Cerebellar cortex (tissue), 1 donor: Measurements from ENCODE around the gene NWD2.
A peak's percentile ranks its signal among the peaks of the same experiment; 100 is the strongest.

Experiments
- DNase-seq: peaks from one replicate; pipeline ENCODE4 v3.0.0-alpha.2; 2015; ENCODE audit warnings: low spot score

The NWD2 gene

GRCh38 chr4:37441231-37442061 lies 196.9 kb downstream of the NWD2 start:
- no peak for DNase-seq

- DNase-seq = no peak
These were observed 197.4 kb downstream of the NWD2 start for GRCh38 chr4:37442062-37442323.

GRCh38 chr4:37443137-37443536 lies 198.6 kb downstream of the NWD2 start:
- DNase-seq = no peak

- no peak for DNase-seq
These were observed 200.5 kb downstream of the NWD2 start for GRCh38 chr4:37445023-37445422.

GRCh38 chr4:37446016-37446415 lies 201.5 kb downstream of the NWD2 start:
- DNase-seq = no peak

GRCh38 chr4:37447886-37448285 lies 203.3 kb downstream of the NWD2 start:
- DNase-seq = no peak

GRCh38 chr4:37450309-37450708 lies 205.8 kb downstream of the NWD2 start:
- no peak for DNase-seq

- DNase-seq = no peak
These were observed 206.4 kb downstream of the NWD2 start for GRCh38 chr4:37450911-37451310.

GRCh38 chr4:37451656-37452055 lies 207.1 kb downstream of the NWD2 start:
- no peak for DNase-seq

- peak; percentile 93 for DNase-seq
These were observed 208.4 kb downstream of the NWD2 start for GRCh38 chr4:37452952-37453280.

- peak; percentile 54 for DNase-seq
These were observed 208.9 kb downstream of the NWD2 start for GRCh38 chr4:37453281-37453998.

GRCh38 chr4:37453999-37454800 lies 209.7 kb downstream of the NWD2 start:
- DNase-seq = no peak

GRCh38 chr4:37455301-37456131 lies 211.0 kb downstream of the NWD2 start:
- DNase-seq = peak; percentile 42

- no peak for DNase-seq
These were observed 217.3 kb downstream of the NWD2 start for GRCh38 chr4:37461801-37462200.

- DNase-seq = no peak
These were observed 218.7 kb downstream of the NWD2 start for GRCh38 chr4:37463033-37463856.

GRCh38 chr4:37464373-37465128 lies 220.0 kb downstream of the NWD2 start:
- DNase-seq = no peak

GRCh38 chr4:37465296-37465695 lies 220.8 kb downstream of the NWD2 start:
- DNase-seq = no peak

GRCh38 chr4:37465845-37466244 lies 221.3 kb downstream of the NWD2 start:
- no peak for DNase-seq

GRCh38 chr4:37467223-37467622 lies 222.7 kb downstream of the NWD2 start:
- no peak for DNase-seq

- DNase-seq = no peak
These were observed 223.3 kb downstream of the NWD2 start for GRCh38 chr4:37467824-37468223.
